MM.1S (cell line): ENCODE results near the gene ARFGEF3.

ENCODE experiments used
- DNase-seq: peaks from one replicate; pipeline ENCODE4 v3.0.0-alpha.2; 2015
- H2AFZ ChIP-seq: fragments of 300-600 bp; sonication (generic); 2 replicates; pipeline ENCODE4 v1.6.0; 2016; ENCODE audit warnings: antibody characterized with exemption, low read length
- H3F3A ChIP-seq: fragments of 300-600 bp; sonication (generic); 2 replicates; pipeline ENCODE4 v1.6.1; 2016; ENCODE audit warnings: mild to moderate bottlenecking, antibody characterized with exemption, low read length, moderate library complexity, mixed read lengths; ENCODE audit not compliant: insufficient read depth
- H3K27ac ChIP-seq: fragments of 300-600 bp; sonication (generic); 2 replicates; pipeline ENCODE4 v1.5.1; 2016; ENCODE audit warnings: mild to moderate bottlenecking, low read length
- H3K27me3 ChIP-seq: fragments of 300-600 bp; sonication (generic); replicated peaks from 2 replicates; pipeline ENCODE4 v1.6.0; 2016; ENCODE audit warnings: low read length; ENCODE audit not compliant: insufficient read depth
- H3K36me3 ChIP-seq: fragments of 300-600 bp; sonication (generic); replicated peaks from 2 replicates; pipeline ENCODE4 v1.6.1; 2016; ENCODE audit warnings: mild to moderate bottlenecking, low read length, mixed read lengths; ENCODE audit not compliant: insufficient read depth
- H3K4me1 ChIP-seq: fragments of 300-600 bp; sonication (generic); 2 replicates; pipeline ENCODE4 v1.6.1; 2016; ENCODE audit warnings: low read length, mixed read lengths
- H3K4me2 ChIP-seq: fragments of 300-600 bp; sonication (generic); 2 replicates; pipeline ENCODE4 v1.6.0; 2016; ENCODE audit warnings: low read depth, low read length
- H3K4me3 ChIP-seq: fragments of 300-600 bp; sonication (generic); 2 replicates; pipeline ENCODE4 v1.5.1; 2016; ENCODE audit warnings: low read length, mixed read lengths
- H3K79me2 ChIP-seq: fragments of 300-600 bp; sonication (generic); 2 replicates; pipeline ENCODE4 v1.6.1; 2016; ENCODE audit warnings: mixed run types, low read length, mixed read lengths
- H3K9ac ChIP-seq: fragments of 300-600 bp; sonication (generic); 2 replicates; pipeline ENCODE4 v1.6.1; 2016; ENCODE audit warnings: low read length, mixed read lengths
- H3K9me2 ChIP-seq: fragments of 300-600 bp; sonication (generic); replicated peaks from 2 replicates; pipeline ENCODE4 v1.6.1; 2016; ENCODE audit warnings: mild to moderate bottlenecking, low read length, mixed read lengths; ENCODE audit not compliant: insufficient read depth
- H3K9me3 ChIP-seq: fragments of 300-600 bp; sonication (generic); replicated peaks from 2 replicates; pipeline ENCODE4 v1.6.1; 2016; ENCODE audit warnings: mild to moderate bottlenecking, low read length, mixed read lengths; ENCODE audit not compliant: insufficient read depth
- H4K20me1 ChIP-seq: fragments of 300-600 bp; sonication (generic); 2 replicates; pipeline ENCODE4 v1.6.1; 2016; ENCODE audit warnings: mild to moderate bottlenecking, low read length, moderate library complexity, mixed read lengths; ENCODE audit not compliant: insufficient read depth
- CTCF ChIP-seq: fragments of 300-600 bp; sonication (generic); IDR thresholded peaks from 2 replicates; pipeline ENCODE4 v1.5.1; 2016; ENCODE audit warnings: antibody characterized with exemption, low read length, mixed read lengths
- EZH2 ChIP-seq: fragments of 300-600 bp; sonication (generic); optimal IDR thresholded peaks from 2 replicates; pipeline ENCODE3; 2017; ENCODE audit warnings: low read depth, mild to moderate bottlenecking, antibody characterized with exemption, low read length, mixed read lengths
- EZH2phosphoT487 ChIP-seq: fragments of 300-600 bp; sonication (generic); IDR thresholded peaks from 2 replicates; pipeline ENCODE4 v1.6.1; 2018; ENCODE audit warnings: antibody characterized with exemption, low read length

ARFGEF3 gene

GRCh38 chr6:138250513-138251247, 88.9 kb downstream of the ARFGEF3 start:
- Histone ChIP-seq H3K9ac (no peak overlapping the region), H3K4me1 (no peaks in the 10 kb centered on the region), H3K27me3 (no peaks in the 10 kb centered on the region), H3K9me2 (no peaks in the 10 kb centered on the region), H3K27ac (no peak overlapping the region), H3K4me2 (no peak overlapping the region), H3K79me2 (no peaks in the 10 kb centered on the region), H2AFZ (no peak overlapping the region), H3K9me3 (no peaks in the 10 kb centered on the region), H3K4me3 (no peak overlapping the region), H4K20me1 (no peaks in the 10 kb centered on the region), H3K36me3 (no peaks in the 10 kb centered on the region), H3F3A (no peaks in the 10 kb centered on the region)
- DNase-seq: no peak
- TF ChIP-seq EZH2phosphoT487: no peak
- no peak for TF ChIP-seq CTCF
- TF ChIP-seq EZH2: no peak

- Histone ChIP-seq H3K4me2 (no peak overlapping the region), H3F3A (no peaks in the 10 kb centered on the region), H3K9me3 (no peaks in the 10 kb centered on the region), H3K79me2 (no peaks in the 10 kb centered on the region), H3K4me1 (no peaks in the 10 kb centered on the region), H2AFZ (no peak overlapping the region), H3K9me2 (no peaks in the 10 kb centered on the region), H3K36me3 (no peaks in the 10 kb centered on the region), H3K9ac (no peak overlapping the region), H3K27me3 (no peaks in the 10 kb centered on the region), H3K27ac (no peak overlapping the region), H3K4me3 (no peak overlapping the region), H4K20me1 (no peaks in the 10 kb centered on the region)
- no peak for DNase-seq
- TF ChIP-seq EZH2phosphoT487 (no peak), CTCF (no peak), EZH2 (no peak)
Observed at GRCh38 chr6:138253731-138254130, 92.0 kb downstream of the ARFGEF3 start.

GRCh38 chr6:138255443-138255842, 93.7 kb downstream of the ARFGEF3 start:
- Histone ChIP-seq H3K4me2 (no peak overlapping the region), H3K27ac (no peak overlapping the region), H3K9me2 (no peaks in the 10 kb centered on the region), H3K79me2 (no peaks in the 10 kb centered on the region), H3K4me1 (no peaks in the 10 kb centered on the region), H3K9ac (no peak overlapping the region), H4K20me1 (no peaks in the 10 kb centered on the region), H3K9me3 (no peaks in the 10 kb centered on the region), H2AFZ (no peak overlapping the region), H3K36me3 (no peaks in the 10 kb centered on the region), H3F3A (no peaks in the 10 kb centered on the region), H3K4me3 (no peak overlapping the region), H3K27me3 (no peaks in the 10 kb centered on the region)
- no peak for DNase-seq
- no peak for TF ChIP-seq CTCF
- no peak for TF ChIP-seq EZH2
- no peak for TF ChIP-seq EZH2phosphoT487
